ENCODE results near the gene IFNL3.
"Not testable (repeated sequence)": the region's sequence is repeated elsewhere in the genome, so short reads cannot be mapped to it uniquely, and the experiment has no call there.

The IFNL3 gene

DNA sequence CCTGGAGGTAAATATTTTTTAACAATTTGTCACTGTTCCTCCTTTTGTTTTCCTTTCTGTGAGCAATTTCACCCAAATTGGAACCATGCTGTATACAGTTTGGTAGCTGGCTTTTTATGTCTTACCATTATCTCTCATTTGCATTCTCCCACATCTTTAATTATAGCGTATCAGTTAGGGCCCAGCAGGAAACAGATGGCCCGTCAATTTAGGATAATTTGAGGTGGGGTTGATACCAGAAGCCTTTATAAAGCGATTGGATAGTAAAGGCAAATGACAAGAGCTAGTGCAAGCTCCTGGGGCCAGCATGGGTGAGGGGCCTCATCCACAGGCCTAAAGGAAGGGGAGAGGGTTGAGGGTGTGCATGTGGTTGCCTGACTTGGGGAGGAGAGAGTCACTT, 7.7 kb upstream of the IFNL3 start:
- DNase-seq: no peak

DNA sequence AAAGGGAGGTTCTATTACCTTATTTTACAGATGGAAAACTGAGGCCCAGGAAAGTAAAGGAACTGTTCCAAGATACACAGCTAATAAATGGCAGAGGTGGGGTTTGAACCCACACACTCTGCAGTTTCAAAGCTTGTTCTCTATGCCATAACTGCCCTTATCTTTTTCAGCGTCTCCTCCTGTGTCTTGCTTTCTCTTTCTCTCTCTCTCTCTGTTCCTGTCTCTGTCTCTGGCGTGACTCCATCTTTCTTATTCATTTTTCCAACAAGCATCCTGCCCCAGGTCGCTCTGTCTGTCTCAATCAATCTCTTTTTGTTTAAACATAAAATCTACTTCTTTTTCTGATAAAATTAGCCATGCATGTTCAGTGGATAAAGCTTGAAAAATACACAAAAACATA, 7.0 kb upstream of the IFNL3 start:
- no peak for DNase-seq

DNA sequence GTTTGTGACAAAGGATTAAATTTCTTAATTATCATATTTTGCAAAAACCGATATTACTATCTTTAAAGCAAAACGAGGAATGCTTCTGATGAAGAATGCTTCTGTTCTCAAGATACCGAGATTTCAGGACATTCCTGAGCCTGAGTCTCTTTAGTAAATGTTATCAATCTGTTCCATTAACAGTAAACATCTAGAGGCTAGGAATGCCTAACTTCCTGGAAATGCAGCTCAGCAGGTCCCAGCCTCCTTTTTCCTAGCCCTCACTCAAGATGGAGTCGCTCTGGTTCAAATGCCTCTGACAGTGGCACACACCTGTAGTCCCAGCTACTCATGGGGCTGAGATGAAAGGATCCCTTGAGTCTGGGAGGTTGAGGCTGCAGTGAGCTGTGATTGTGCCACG, 6.3 kb upstream of the IFNL3 start:
- DNase-seq: no peak

DNA sequence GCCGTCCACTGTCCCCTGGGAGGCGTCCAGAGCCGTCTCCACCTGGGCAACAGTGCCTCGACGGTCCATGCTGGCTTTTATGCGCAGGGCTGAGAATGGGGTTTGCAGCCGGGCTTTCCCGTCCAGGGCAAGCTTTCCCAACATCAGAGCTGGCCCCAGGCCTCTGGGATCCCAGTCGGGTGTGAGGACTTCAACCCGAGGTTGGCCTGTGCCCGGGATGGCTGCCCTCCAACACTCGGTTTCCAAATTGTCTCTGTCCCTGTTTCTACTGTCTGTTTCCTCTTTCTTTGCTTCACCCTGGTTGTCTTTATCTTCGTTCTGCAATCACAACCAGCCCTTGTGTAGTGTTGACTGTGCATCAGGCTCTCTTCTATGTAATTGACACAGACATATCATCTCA, 4.0 kb upstream of the IFNL3 start, which contains the start of gene IFNL4:
Gene IFNL4 (minus strand): TSS at position 51 of the 400 bp plus-strand sequence.
- DNase-seq: no peak

DNA sequence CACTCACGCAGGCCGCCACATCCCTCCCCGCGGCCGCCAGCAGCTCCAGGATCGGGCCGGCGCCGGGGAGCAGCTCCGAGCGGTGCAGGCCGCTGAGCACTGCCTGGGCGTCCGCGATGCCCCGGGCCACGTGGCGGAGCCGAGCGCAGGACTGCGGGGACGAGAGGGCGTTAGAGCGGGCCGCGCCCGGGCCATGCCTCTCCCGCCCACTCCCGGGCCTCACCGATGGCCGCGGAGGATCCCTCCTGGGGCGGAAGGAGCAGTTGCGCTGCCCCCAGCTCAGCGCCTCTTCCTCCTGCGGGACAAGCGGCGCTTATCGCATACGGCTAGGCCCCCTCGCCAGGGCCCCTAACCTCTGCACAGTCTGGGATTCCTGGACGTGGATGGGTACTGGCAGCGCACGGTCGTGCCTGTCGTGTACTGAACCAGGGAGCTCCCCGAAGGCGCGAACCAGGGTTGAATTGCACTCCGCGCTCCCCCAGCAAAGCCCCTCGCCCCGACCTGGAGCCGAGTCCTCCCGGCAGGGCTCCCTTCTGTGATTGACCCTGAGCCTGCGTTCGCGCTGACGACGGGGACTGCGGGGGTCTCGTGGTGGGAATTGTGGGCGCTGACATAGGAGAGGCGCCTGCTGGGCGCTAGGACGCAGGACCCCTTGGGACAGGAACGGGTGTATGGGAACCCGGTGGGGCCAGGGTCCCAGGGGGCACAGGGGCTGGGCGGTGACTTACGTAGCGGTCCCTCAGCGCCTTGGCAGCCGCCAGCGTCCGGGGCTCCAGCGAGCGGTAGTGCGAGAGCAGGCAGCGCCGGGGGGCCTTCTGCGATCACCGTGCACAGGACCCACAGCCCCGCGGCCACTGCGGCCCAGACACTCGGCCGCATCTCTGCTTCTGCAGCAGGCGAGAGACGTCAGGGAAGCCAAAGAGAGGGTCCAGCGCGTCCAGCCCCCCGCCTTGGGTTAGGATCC, 3.2 kb upstream of the IFNL3 start:
- DNase-seq: peak; percentile 34

DNA sequence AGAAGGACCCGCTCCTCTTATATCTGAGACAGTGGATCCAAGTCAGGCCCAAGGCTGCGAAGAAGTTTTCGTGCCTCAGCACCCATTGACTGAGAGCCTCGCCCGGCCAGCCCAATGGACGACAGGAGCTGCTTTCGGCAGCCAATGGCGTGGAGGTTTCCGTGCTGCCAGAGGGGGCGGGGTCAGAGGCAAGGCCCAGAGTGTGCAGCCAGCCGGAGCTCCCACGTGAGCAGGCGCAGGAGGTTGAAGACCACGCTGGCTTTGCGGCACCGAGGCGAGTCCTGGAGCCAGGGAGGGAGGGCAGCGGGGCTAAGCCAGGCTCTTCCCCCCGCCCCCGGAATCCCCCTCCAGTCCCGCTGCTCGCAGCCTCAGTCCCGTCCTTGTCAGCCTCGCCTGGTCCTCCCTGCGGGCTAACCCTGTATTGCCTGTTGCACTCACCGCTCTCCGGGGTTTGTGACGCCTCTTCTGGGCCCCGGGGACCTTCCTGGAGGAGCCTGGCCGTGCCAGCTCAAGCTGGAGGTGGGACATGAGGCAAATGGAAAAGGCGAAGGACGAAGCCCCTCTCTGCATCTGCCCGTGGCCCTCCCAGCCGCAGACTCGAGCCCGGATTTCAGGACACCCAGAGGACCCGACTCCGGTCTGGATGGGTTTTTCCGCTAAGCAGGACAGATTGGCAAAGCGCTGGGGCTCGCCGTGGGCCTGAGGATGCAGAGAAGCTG, 2.3 kb upstream of the IFNL3 start:
- peak; percentile 37 for DNase-seq

DNA sequence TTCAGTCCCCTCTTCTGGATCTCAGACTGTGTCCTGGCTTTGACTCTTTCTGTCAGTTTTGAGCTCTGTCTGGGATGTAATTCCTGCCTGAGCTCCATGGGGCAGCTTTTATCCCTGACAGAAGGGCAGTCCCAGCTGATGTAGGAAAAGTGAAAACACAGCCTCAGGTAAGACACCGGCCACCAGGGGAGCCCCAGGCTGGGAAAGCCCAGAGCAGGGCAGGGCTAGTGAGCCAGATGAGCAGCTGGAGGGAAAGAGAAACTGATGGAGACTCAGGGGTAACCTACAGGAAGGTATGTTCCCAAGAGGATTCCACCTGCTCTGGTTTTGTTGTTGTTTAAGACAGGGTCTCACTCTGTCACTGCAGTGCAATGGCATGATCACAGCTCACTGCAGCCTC, 360 bp upstream of the IFNL3 start:
- DNase-seq: not testable (repeated sequence)

DNA sequence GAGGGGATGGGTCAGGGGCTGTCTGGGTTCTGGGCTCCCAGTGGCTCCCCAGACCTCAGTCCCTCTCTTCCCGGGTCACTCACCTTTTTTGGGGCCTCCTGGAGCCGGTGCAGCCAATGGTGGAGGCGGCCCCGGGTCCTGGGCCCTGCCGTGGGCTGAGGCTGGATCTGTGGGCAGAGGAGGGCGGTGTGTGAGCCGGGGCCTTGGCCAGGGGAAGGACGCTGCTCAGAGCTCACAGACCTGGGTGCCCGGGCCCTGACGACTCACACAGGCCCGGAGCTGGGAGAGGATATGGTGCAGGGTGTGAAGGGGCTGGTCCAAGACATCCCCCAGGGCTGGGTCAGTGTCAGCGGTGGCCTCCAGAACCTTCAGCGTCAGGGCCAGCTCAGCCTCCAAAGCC, 1.1 kb downstream of the IFNL3 start:
- not testable (repeated sequence) for DNase-seq

DNA sequence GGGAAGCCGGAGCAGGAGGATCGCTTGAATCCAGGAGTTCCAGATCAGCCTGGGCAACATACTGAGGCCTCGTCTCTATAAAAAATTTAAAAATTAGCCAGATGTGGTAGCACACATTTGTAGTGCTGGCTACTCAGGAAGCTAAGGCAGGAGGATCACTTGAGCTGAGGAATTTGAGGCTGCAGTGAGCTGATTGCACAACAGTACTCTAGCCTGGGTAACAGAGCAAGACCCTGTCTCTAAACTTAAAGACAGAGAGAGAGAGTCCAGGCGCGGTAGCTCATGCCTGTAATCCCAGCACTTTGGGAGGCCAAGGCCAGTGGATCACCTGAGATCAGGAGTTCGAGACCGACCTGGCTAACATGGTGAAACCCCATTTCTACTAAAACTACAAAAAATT, 4.4 kb downstream of the IFNL3 start:
- no peak for DNase-seq

DNA sequence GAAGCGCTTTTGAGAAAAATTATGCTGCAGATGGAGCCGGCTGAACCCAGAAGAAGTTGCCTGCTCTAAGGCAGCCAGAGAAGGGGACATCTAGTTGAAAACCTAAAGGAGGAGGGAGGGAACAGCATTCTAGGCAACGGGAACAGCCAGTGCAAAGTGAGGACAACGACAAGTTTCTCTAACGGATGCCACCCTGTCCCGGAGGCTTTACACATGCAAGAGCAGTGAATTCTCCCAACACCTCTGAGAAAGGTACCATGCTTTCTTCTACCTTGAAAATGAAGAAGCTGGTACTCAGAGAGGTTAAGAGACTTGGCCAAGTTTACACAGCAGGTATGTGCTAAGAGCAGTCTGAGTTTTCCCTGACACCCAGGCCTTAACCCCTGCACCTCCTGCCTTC, 5.9 kb downstream of the IFNL3 start:
- no peak for DNase-seq

DNA sequence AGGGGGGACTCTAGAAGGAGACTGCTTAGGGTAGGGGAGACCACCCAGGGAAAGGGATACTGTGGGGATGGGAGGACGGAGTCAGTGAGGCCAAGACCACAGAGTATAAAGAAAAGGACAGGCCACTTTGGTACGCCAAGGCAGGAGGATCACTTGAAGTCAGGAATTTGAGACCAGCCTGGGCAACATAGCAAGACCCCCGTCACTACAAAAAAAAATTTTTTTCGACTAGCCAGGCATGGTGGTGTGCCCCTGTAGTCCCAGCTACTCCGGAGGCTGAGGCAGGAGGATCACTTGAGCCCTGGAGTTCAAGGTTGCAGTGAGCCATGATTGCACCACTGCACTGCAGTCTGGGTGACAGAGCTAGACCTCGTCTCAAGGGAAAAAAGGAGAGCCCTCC, 6.6 kb downstream of the IFNL3 start:
- DNase-seq: no peak

DNA sequence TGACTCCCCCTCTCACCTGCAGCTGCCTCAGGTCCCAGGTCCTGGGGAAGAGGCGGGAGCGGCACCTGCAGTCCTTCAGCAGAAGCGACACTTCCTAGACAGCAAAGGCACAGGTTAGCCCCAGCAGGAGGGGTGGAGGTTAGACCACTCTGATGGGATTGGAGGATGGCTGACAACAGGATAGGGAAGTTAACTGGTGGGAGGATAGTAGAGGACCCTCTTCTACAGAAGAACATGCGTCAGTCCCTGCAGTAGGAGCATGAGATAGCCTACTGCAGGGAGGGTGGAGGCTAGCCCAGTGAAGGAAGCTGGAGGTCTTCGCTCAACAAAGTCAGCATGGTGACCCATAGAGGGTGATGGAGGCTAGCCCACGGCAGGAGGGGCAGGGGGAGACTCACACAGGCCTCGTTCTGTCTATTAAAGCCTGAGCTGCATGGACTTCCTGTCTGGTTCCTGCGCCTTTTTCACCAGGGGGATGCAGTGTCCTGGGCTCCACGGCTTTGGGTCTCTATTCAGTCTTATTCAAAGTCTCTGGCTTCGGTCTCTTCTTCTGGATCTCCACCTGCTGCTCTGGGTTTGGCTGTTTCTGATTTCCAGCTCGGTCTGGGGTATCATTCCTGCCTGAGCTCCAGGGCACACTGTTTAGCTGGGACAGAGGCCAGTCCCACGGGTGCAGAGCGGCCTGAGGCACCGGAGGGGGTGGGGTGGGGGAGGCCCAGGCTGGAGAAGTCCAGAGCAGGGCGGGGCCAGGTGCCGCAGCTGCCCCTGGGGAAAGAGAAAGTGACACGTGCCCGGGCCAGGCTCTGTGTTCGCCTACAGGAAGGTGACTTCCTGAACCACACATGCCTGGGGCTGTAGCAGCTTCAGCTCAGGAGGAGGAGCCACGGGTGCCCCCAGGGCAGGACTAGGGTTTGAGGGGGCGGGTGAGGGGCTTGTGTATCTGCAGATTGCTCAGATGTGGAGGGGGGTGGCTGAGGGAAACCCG, 7.3 kb downstream of the IFNL3 start:
- DNase-seq: peak; percentile 39

DNA sequence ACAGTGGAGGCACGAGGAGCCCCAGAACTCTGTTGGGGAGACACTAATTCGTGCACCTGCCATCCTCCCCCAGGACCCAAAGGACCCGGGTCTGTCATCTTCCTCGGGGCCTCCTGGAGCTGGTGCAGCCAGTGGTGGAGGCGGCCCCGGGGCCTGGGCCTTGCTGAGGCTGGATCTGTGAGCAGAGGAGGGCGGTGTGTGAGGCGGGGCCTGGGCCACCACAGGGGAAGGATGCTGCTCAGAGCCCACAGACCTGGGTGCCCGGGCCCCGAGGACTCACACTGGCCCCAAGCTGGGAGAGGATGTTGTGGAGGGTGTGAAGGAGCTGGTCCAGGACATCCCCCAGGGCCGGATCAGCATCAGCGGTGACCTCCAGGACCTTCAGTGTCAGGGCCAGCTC, 8.3 kb downstream of the IFNL3 start:
- DNase-seq: peak; percentile 49

DNA sequence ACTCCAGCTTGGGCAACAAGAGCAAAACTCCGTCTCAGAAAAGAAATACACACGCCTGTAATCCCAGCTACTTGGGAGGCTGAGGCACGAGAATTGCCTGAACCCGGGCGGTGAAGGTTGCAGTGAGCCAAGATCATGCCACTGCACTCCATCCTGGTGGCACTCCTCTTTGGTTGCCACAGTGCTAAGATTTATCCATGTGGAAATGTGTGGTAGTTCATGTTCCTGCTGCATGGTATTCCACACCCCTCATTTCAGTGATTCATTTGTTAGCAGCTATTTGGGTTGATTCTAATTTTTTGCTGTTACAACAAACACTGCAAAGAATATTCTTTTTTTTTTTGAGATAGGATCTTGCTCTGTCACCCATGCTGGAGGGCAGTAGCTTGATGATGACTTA, 12.1 kb downstream of the IFNL3 start:
- no peak for DNase-seq

DNA sequence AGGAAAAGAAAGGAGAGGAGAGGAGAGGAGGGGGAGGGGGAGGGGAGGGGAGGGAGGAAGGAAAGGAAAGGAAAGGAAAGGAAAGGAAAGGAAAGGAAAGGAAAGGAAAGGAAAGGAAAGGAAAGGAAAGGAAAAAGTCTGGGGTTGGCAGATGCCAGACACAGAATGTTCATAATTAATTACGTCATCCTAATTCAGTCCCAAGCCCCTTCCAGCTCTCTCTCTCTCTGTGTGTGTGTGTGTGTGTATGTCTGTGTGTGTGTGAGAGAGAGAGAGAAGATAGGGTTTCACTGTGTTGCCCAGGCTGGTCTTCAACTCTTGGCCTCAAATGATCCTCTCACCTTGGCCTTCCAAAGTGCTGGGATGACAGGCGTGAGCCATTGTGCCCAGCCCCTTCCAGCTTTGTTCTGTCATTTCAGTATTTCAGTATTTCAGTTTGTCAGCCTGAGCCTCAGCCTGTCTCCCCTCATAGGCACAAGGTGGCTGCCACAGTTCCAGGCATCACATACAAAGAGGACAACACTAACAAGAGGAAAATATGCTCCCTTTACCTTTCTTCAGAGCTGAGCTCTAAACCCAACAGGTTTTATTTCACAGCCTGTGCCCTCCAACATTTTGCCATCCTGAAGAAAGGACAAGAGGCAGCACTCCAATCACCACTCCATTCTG, 14.6 kb downstream of the IFNL3 start:
- DNase-seq: no peak

DNA sequence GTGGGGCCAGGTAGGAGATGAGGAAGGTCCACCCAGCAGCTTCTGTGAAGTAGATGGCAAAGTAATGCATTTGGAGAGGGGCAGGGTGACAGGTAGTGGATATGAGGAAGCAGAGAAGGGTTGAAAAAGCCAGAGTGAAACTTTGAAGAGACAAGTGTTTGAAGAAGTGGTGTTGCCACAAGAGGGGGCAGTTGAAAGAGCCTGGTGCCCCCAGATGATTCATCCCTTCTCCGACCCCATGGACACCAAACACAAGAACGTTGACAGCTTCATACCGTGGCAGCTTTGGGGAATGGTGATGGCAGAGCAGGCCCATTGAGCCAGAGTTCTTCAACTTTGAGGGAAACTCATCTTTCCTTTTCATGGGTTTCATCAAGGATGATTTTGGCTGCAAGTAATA, 19.9 kb downstream of the IFNL3 start:
- no peak for DNase-seq

DNA sequence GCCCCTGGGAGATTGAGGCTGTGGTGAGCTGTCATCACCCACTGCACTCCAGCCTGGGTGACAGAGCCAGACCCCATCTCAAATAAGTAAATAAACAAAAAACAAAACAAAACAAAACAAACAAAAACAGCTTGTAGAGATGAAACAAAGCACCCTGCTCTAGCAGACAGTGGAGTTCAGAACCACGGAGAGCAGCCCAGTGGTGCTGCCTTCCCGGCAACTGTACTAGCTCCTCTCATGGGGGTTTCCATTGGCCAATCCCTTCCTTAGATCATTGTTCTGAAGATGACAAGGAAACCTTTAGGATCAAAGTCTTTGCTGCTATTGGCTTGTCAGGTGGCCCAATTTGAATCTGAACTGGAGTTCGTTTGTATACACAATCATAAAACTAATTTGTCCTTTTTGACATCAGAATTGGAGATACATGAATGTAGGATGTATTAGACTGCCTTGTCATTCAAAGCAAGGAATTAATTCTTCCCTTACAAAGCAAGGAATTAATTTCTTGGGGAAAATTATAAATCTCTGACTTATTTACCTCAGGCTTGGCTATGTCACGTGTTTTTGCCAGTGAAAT, 21.0 kb downstream of the IFNL3 start:
- DNase-seq: no peak

DNA sequence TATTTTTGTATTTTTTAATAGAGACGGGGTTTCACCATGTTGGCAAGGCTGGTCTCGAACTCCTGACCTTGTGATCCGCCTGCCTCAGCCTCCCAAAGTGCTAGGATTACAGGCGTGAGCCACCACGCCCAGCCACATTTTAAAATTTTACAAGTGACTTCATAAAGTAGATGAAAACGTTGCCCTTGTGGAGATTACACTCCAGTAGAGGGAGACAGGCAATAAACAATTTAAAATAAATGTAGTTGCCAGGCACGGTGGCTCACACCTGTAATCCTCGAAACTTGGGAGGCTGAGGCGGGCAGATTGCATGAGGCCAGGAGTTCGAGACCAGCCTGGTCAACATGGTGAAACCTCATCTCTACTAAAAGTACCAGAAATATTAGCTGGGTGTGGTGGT, 25.7 kb downstream of the IFNL3 start:
- not testable (repeated sequence) for DNase-seq

DNA sequence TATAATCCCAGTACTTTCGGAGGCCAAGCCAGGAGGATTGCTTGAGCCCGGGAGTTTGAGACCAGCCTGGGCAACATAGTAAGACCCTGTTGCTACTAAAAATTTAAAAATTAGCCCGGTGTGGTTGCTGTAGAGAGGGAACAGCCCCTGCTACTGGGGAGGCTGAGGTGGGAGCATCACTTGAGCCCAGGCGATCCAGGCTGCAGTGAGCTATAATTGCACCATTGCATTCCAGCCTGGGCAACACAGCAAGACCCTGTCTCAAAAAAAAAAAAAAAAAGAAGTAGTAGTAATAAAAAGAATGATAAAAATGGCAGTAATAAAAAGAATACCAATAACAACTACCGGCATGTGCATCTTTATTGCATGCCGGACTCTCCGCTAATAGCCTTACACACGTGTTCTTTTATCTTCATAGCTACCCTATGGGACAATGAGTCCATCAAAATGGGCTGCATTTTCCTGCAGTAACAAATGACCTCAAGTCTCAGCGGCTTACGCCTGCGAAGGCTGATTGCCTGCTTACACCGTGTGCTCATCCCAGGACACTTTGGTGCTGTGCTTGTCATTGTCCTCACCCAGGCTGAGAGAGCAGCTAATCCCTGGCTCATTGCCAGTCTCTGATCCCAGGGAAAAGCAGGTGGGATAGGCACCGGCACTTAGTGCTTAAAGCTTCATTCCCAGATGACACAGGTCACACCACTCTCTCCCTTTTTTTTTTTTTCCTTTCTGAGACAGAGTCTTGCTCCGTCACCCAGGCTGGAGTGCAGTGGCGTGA, 26.4 kb downstream of the IFNL3 start:
- DNase-seq: no peak

DNA sequence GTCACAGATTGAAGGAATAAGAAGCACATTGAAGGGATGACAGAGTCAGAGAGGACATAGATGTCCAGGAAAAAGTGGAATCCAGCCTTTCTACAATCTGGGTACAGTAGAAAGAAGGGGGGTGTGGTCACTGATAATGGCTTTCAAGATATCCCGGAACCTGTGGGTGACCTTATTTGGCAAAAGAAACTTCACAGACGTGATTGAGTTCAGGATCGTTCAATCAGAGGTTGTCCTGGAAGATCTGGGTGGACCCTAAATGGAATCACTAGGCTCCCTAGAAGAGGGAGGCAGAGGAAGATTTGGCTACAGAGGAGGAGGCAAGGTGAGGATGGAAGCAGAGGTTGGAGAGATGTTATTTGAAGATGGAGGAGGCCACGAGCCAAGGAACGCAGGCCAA, 27.7 kb downstream of the IFNL3 start:
- DNase-seq: no peak

DNA sequence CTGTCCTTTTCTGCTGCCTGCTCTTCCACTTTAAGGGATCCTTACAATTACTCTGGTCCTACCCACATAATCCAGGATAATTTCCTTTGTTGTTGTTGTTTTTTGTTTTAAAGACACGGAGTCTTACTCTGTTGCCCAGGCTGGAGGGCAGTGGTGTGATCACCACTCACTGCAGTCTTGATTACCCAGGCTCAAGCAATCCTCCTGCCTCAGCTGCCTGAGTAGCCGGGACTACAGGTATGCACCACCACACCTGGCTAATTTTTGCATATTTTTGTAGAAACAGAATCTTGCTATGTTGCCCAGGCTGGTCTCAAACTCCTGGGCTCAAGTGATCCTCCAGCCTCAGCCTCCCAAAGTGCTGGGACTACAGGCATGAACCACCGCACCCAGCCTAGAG, 29.5 kb downstream of the IFNL3 start:
- not testable (repeated sequence) for DNase-seq
